Measurements from ENCODE around the gene PADI1. TPM values are rescaled to one million over a fixed set of nuclear protein-coding genes. Genes with fewer than 3 reads are reported as not detected.

Gene PADI1
- total RNA-seq, 1 experiment from 2014 or later = 0.24 TPM

DNA sequence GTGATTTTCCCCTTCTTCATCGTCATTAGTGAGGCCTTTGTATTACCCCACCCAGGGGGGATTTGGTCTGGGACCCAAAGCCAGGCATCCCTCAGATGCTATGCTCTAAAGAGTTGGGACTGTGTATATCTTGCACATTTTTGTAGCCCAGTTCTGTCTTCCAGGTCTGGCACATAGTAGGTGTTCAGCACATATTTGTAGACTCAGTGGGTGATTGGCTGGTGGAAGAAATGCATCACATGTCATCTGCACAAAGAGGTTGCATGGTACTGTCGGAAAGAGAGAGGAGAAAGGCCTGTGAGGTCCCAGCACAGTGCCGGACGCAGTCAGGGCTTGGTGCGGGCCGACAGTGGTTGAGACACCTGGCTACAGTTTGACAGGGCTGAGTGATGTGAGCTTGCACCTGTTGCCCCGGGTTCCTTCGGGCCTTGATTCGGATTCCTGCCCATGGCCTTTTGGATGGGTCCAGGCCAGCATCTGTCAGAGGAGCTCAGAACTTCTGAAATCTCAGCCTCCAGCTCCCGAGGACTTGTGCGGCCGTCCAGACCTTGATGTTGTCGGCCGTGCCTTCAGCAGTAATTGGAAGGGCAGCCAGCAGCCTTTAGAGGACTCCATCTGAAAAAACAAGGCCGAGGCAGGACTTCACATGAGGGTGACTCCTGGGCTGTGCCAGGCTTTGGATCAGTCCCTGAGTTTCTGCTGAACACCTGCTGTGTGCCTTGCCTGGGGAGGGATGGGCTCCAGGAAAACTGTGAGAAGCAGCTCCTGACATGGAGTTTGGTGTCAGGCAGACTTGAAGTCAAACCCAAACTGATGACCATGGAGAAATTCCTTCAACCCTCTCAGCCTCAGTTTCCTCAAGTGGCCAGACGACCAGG is 40.9 kb upstream of the PADI1 start:
- Histone ChIP-seq H3K79me2 (ENCODE audit: insufficient read depth, low read length) (no peaks in the 10 kb centered on the region), H3K18ac (ENCODE audit: insufficient read length, low read depth, low read length) (no peak overlapping the region), H4K5ac (ENCODE audit: insufficient read length, low read depth, low read length) (no peak overlapping the region), H3K9me3 (ENCODE audit: control insufficient read depth, low read depth, low read length) (no peaks in the 10 kb centered on the region), H2AK5ac (ENCODE audit: insufficient read length, low read length) (no peak overlapping the region), H2BK5ac (ENCODE audit: insufficient read length, low read length) (no peak overlapping the region), H3K79me1 (ENCODE audit: insufficient read depth, low read depth, low read length, poor library complexity, severe bottlenecking) (no peaks in the 10 kb centered on the region), H3K14ac (ENCODE audit: insufficient read depth, low read length) (no peak overlapping the region), H3K23ac (ENCODE audit: insufficient read length, low read depth, low read length) (no peak overlapping the region), H3K4ac (ENCODE audit: low read depth, low read length) (no peak overlapping the region), H3K27ac (ENCODE audit: insufficient read length, low read depth, low read length) (no peak overlapping the region), H3K27me3 (ENCODE audit: insufficient read depth, low read length) (no peaks in the 10 kb centered on the region), H2BK15ac (ENCODE audit: low read depth, low read length) (no peak overlapping the region), H3T11ph (ENCODE audit: low read length) (no peak overlapping the region), H3K4me2 (ENCODE audit: insufficient read depth, insufficient read length, low read length) (no peak overlapping the region), H4K8ac (replicated peaks; ENCODE audit: insufficient read length, low read depth, low read length) (no peak overlapping the region), H3K56ac (ENCODE audit: insufficient read length, low read depth, low read length) (no peak overlapping the region), H2BK20ac (ENCODE audit: low read depth, low read length, poor library complexity, severe bottlenecking) (no peak overlapping the region), H2BK120ac (ENCODE audit: low read depth, low read length, poor library complexity, severe bottlenecking) (no peak overlapping the region), H4K91ac (ENCODE audit: insufficient read length, low read depth, low read length) (no peak overlapping the region), H3K23me2 (ENCODE audit: insufficient read length, low read depth, low read length, poor library complexity, severe bottlenecking) (no peaks in the 10 kb centered on the region), H3K4me1 (ENCODE audit: insufficient read depth, low read length) (peaks cover 7% of the 10 kb centered on the region; the same call in 1 of the 2 replicates), H4K20me1 (ENCODE audit: control insufficient read depth, insufficient read depth, insufficient read length) (no peaks in the 10 kb centered on the region), H3K9ac (ENCODE audit: extremely low read depth, insufficient read length, low read length) (no peak overlapping the region), H2AFZ (ENCODE audit: low read length) (no peak overlapping the region), H2BK12ac (ENCODE audit: insufficient read length, low read depth, low read length) (no peak overlapping the region)
- peaks cover 29 to 30% of the 10 kb centered on the region in 2 experiments for H3K4me1 Mint-ChIP-seq
- no peaks in the 10 kb centered on the region; a peak in 1 of 5 replicates for H3K9me3 Mint-ChIP-seq
- no peak for DNase-seq
- no peaks in the 10 kb centered on the region; a peak in 1 of 7 replicates for H3K36me3 Mint-ChIP-seq (ENCODE audit: insufficient read depth in 1 of 3, low read depth in 3 of 3)
- no peak overlapping the region for H3K27ac Mint-ChIP-seq
- TF ChIP-seq, protein P1, sequence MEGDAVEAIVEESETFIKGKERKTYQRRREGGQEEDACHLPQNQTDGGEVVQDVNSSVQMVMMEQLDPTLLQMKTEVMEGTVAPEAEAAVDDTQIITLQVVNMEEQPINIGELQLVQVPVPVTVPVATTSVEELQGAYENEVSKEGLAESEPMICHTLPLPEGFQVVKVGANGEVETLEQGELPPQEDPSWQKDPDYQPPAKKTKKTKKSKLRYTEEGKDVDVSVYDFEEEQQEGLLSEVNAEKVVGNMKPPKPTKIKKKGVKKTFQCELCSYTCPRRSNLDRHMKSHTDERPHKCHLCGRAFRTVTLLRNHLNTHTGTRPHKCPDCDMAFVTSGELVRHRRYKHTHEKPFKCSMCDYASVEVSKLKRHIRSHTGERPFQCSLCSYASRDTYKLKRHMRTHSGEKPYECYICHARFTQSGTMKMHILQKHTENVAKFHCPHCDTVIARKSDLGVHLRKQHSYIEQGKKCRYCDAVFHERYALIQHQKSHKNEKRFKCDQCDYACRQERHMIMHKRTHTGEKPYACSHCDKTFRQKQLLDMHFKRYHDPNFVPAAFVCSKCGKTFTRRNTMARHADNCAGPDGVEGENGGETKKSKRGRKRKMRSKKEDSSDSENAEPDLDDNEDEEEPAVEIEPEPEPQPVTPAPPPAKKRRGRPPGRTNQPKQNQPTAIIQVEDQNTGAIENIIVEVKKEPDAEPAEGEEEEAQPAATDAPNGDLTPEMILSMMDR (conservative IDR thresholded peaks at IDR 0.05) = no peak
- no CpG with 5 or more reads among the region's 16 CpGs for WGBS (ENCODE audit: extremely low coverage, insufficient read length, low lambda C conversion rate)
- H3K27me3 Mint-ChIP-seq (ENCODE audit: low read depth) = peaks cover 19% of the 10 kb centered on the region
- no peak overlapping the region for H3K4me3 Mint-ChIP-seq

Measured in H9 (cell line).